Measurements from ENCODE around the gene KRTAP5-6.

Gene KRTAP5-6

GRCh38 chr11:1691026-1691877 lies 5.7 kb upstream of the KRTAP5-6 start:
- Histone ChIP-seq H3K27ac (no peak overlapping the region), H3K4me3 (no peak overlapping the region)
- TF ChIP-seq, protein P1, sequence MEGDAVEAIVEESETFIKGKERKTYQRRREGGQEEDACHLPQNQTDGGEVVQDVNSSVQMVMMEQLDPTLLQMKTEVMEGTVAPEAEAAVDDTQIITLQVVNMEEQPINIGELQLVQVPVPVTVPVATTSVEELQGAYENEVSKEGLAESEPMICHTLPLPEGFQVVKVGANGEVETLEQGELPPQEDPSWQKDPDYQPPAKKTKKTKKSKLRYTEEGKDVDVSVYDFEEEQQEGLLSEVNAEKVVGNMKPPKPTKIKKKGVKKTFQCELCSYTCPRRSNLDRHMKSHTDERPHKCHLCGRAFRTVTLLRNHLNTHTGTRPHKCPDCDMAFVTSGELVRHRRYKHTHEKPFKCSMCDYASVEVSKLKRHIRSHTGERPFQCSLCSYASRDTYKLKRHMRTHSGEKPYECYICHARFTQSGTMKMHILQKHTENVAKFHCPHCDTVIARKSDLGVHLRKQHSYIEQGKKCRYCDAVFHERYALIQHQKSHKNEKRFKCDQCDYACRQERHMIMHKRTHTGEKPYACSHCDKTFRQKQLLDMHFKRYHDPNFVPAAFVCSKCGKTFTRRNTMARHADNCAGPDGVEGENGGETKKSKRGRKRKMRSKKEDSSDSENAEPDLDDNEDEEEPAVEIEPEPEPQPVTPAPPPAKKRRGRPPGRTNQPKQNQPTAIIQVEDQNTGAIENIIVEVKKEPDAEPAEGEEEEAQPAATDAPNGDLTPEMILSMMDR (IDR thresholded peaks at IDR 0.05) = no peak
- peak; percentile 60 for DNase-seq (ENCODE audit: low spot score)

DNA sequence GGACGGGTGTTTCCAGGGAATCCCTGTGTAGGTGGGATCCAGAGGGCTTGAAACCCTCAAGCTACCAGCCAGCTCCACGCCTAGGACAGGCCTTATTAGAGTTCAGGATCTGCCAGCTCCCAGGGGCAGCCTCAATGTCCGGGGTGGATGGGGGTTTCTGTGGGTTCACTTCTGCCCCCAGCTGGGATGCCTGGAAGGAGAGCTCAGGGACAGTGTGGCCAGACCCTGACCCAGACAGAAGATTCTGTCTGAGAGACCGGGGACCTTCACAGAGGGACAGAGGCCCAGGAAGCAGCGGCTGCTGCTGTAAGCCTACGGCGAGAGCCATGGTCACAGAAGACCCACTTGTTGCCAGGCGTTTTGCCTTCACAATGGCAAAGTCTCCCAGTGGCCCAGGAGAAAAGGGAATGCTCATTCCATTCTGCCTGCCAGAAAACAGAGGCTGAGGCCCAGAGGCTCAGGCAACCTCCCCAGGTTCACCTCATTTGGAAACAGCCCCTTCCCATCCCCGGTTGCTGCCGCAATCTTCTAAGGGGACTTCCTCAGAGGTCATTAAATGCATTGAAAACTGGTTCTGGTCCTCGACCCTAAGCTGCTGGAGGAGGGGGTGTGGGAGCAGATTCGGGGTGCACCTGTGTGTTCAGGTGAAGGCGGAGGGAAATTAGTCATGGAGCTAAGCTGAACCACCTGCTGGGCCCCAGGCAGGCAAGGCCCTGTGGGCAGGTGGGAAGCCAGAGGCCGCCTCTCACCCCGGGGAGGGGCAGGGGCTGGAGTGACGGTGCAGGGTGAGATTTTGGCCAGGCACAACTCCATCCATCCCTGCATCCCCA lies 4.9 kb upstream of the KRTAP5-6 start:
- Histone ChIP-seq H3K4me3 (no peak overlapping the region), H3K27ac (no peak overlapping the region)
- TF ChIP-seq, protein P1 (IDR thresholded peaks at IDR 0.05) = no peak
- DNase-seq (ENCODE audit: low spot score) = peak; percentile 59

GRCh38 chr11:1692708-1693326 lies 4.2 kb upstream of the KRTAP5-6 start:
- peak; percentile 65 for DNase-seq (ENCODE audit: low spot score)
- Histone ChIP-seq H3K27ac (no peak overlapping the region), H3K4me3 (peak overlapping the region; percentile 62)
- TF ChIP-seq, protein P1 (IDR thresholded peaks at IDR 0.05) = no peak

DNA sequence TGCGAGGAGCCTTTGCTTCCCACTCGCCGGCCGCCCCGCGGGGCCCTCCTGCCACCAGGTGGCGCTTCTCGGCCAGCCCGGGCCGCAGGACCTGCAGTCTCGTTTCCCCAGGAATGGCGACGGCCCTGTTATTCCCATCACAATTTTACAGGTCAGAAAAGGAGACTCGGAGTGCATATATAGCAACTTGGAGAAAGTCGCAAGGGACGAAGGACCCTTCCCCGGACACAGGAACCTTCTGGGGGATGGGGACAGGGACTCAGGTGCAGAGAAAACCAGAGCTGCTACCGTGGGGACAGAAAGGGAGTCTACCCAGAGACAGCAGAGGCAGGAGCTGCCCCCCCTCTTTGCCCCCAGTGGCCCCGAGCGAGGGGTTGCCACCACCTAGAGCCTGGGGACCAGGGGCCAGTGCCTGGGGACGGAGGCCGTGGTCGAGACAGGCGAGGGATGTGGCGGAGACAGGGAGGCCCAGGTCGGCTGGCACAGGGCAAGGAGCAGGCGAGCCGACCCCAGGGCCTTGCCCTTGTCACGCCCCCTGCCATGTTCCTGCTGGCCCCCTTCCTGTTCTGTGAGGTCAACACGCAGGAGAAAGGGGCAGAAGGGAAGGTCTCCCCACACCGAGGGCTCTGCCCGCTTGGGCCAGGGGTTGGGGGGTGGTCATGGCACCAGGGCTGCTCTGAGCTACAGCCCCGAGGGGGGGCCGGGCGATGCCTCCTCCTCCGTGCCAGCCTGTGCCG lies 3.5 kb upstream of the KRTAP5-6 start:
- DNase-seq (ENCODE audit: low spot score) = peak; percentile 79
- Histone ChIP-seq H3K27ac (peak overlapping the region in 1 of 2 donors; percentile 61), H3K4me3 (peak overlapping the region; percentile 62)
- TF ChIP-seq, protein P1 (IDR thresholded peaks at IDR 0.05) = peak; percentile 86

DNA sequence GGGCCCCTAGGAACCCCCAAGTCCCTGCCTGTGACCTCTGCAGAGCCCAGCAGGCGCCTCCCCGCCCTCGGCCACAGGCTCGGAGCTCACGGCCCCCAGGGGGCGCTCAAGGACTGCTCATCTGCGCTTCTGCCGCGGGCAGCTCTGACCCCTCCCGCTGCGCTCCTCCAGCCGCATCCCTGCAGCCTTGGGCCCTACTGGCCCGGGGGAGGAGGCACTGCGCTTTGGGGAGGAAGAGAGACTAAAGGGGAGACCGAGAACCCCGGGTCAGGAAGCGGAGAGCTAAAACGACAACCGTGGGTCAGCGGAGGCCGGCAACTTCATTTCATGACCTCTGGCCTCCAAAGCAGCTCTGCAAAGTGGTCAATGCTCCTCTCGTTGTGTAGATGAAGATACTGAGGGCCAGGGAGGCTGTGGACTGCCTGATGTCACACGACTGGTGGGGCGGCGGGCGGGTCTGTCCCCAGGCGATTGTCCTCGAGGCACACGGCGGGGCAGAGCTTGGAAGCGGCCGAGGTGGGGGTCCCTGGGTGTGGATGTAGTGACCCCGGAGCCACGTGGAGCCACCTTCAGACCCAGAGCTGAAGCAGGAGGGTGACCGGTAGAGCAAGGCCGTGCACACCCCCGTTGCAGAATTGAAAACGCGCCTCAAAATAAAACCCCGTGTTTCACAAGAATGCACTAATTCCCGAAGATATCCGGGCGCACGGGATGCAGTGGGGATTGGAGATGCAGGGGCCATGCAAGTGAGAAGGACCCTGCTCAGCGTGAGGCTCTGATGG lies 2.7 kb upstream of the KRTAP5-6 start:
- TF ChIP-seq, protein P1 (IDR thresholded peaks at IDR 0.05) = peak; percentile 88
- peak; percentile 87 for DNase-seq (ENCODE audit: low spot score)
- peak overlapping the region in 1 of 2 donors; percentile 61 for H3K27ac ChIP-seq
- peak overlapping the region; percentile 62 for H3K4me3 ChIP-seq
